HEK293 (cell line): ENCODE results near the gene PCDH9.

Experiments
- CTCF ChIA-PET: fragments of 350-600 bp; formaldehyde crosslinking; extraction: SDS; loops from one replicate; lab custom pipeline; 2021; ENCODE audit warnings: antibody characterized with exemption; lab: Yijun Ruan, JAX
- POLR2A ChIA-PET: fragments of 300-600 bp; formaldehyde crosslinking; extraction: SDS; loops from one replicate; lab custom pipeline; 2020; ENCODE audit warnings: antibody characterized with exemption, inconsistent platforms; lab: Yijun Ruan, JAX
- H3K27ac ChIP-seq: fragments of 200-500 bp; sonication (Bioruptor generic); 2 replicates; pipeline ENCODE4 v1.5.1; 2014; ENCODE audit warnings: low read depth, low read length, control low read depth, inconsistent platforms; ENCODE audit errors: extremely low read depth
- H3K36me3 ChIP-seq, 2 experiments: fragments of 200-500 bp in 1 of 2; sonication (Bioruptor generic) in 1 of 2; 1 replicate in 1 of 2; 2 replicates in 1 of 2; pipeline ENCODE4 v1.5.1; 2014 to 2017; ENCODE audit warnings: inconsistent platforms in 2 of 2, low read length in 2 of 2; ENCODE audit not compliant: control insufficient read depth in 2 of 2, insufficient read depth in 1 of 2
- H3K4me1 ChIP-seq: fragments of 200-500 bp; sonication (Bioruptor generic); 2 replicates; pipeline ENCODE4 v1.5.1; 2014; ENCODE audit warnings: mild to moderate bottlenecking, low read length, inconsistent platforms; ENCODE audit not compliant: control insufficient read depth, insufficient read depth
- H3K4me3 ChIP-seq: 2 replicates; pipeline ENCODE4 v1.5.1; 2011; ENCODE audit warnings: low read depth, mild to moderate bottlenecking, control low read depth, low read length, moderate library complexity
- H3K9me3 ChIP-seq: fragments of 200-500 bp; sonication (Bioruptor generic); 2 replicates; pipeline ENCODE4 v1.5.1; 2014; ENCODE audit warnings: low read depth, low read length, inconsistent platforms; ENCODE audit not compliant: control insufficient read depth, insufficient read depth
- BCL11A ChIP-seq: fragments of 450-650 bp; formaldehyde crosslinking; IDR thresholded peaks from 2 replicates; pipeline ENCODE4 v1.5.1; 2016; ENCODE audit warnings: low read depth, missing biosample characterization, missing genetic modification characterization
- FEZF1 ChIP-seq: fragments of 450-650 bp; formaldehyde crosslinking; IDR thresholded peaks from 2 replicates; pipeline ENCODE4 v1.5.1; 2016; ENCODE audit warnings: missing biosample characterization, missing genetic modification characterization
- PRDM6 ChIP-seq: fragments of 450-650 bp; formaldehyde crosslinking; IDR thresholded peaks from 2 replicates; pipeline ENCODE4 v1.5.1; 2017; ENCODE audit warnings: missing biosample characterization, missing genetic modification characterization
- SETDB1 ChIP-seq: IDR thresholded peaks from one replicate; pipeline ENCODE4 v1.6.1; 2017; ENCODE audit warnings: mild to moderate bottlenecking, low read length, moderate library complexity, mixed read lengths; ENCODE audit not compliant: insufficient read length
- TRIM28 ChIP-seq: IDR thresholded peaks from 2 replicates; pipeline ENCODE4 v1.6.1; 2011; ENCODE audit warnings: low read length, control low read depth, borderline replicate concordance
- YY2 ChIP-seq: fragments of 450-650 bp; formaldehyde crosslinking; IDR thresholded peaks from 2 replicates; pipeline ENCODE4 v1.5.1; 2016; ENCODE audit warnings: missing biosample characterization, missing genetic modification characterization
- ZBTB44 ChIP-seq: fragments of 450-650 bp; IDR thresholded peaks from 2 replicates; pipeline ENCODE4 v1.5.1; 2018; ENCODE audit warnings: missing biosample characterization, mild to moderate bottlenecking, missing genetic modification characterization
- ZBTB8A ChIP-seq: fragments of 450-650 bp; formaldehyde crosslinking; IDR thresholded peaks from 2 replicates; pipeline ENCODE4 v1.5.1; 2016; ENCODE audit warnings: missing biosample characterization, missing genetic modification characterization
- ZEB2 ChIP-seq: fragments of 450-650 bp; formaldehyde crosslinking; IDR thresholded peaks from 2 replicates; pipeline ENCODE4 v1.5.1; 2016; ENCODE audit warnings: missing biosample characterization, missing genetic modification characterization
- ZNF112 ChIP-seq: fragments of 450-650 bp; formaldehyde crosslinking; IDR thresholded peaks from 2 replicates; pipeline ENCODE4 v1.5.0; 2017; ENCODE audit warnings: missing biosample characterization, missing genetic modification characterization
- ZNF114 ChIP-seq: fragments of 450-650 bp; formaldehyde crosslinking; IDR thresholded peaks from 2 replicates; pipeline ENCODE4 v1.5.0; 2017; ENCODE audit warnings: missing biosample characterization, missing genetic modification characterization
- ZNF248 ChIP-seq: fragments of 450-650 bp; formaldehyde crosslinking; IDR thresholded peaks from 2 replicates; pipeline ENCODE4 v1.5.1; 2017; ENCODE audit warnings: missing biosample characterization, missing genetic modification characterization
- ZNF26 ChIP-seq: fragments of 450-650 bp; formaldehyde crosslinking; IDR thresholded peaks from 2 replicates; pipeline ENCODE4 v1.5.1; 2016; ENCODE audit warnings: missing biosample characterization, missing genetic modification characterization
- ZNF266 ChIP-seq: fragments of 450-650 bp; formaldehyde crosslinking; IDR thresholded peaks from 2 replicates; pipeline ENCODE4 v1.5.1; 2016; ENCODE audit warnings: missing biosample characterization, missing genetic modification characterization, low read depth
- ZNF449 ChIP-seq: fragments of 450-650 bp; formaldehyde crosslinking; IDR thresholded peaks from 2 replicates; pipeline ENCODE4 v1.5.1; 2017; ENCODE audit warnings: missing biosample characterization, mild to moderate bottlenecking, missing genetic modification characterization, moderate library complexity
- ZNF571 ChIP-seq: fragments of 450-650 bp; formaldehyde crosslinking; IDR thresholded peaks from 2 replicates; pipeline ENCODE4 v1.5.0; 2017; ENCODE audit warnings: missing biosample characterization, missing genetic modification characterization
- ZNF596 ChIP-seq: fragments of 450-650 bp; IDR thresholded peaks from 2 replicates; pipeline ENCODE4 v1.5.0; 2018; ENCODE audit warnings: missing biosample characterization, mild to moderate bottlenecking, missing genetic modification characterization, moderate library complexity

PCDH9 gene

GRCh38 chr13:67223024-67223423 lies 7.1 kb downstream of the PCDH9 start (continued):
- TF ChIP-seq ZBTB44 (tag by site-specific recombination): peak; percentile 78
- TF ChIP-seq ZNF26 (tag by site-specific recombination): no peak

- ChIA-PET POLR2A (no interaction called here), CTCF (interaction anchor here (0.6 kb wide), 1 partner anchor 539 kb away, joined by 4 read pairs; no protein-coding TSS in a partner anchor)
- Histone ChIP-seq H3K9me3 (no peaks in the 10 kb centered on the region), H3K4me1 (no peaks in the 10 kb centered on the region), H3K36me3 (peaks cover 0 to 14% of the 10 kb centered on the region in 2 experiments; a peak in 1 of 3 replicates), H3K27ac (no peak overlapping the region), H3K4me3 (no peak overlapping the region)
- peak; percentile 20 for TF ChIP-seq SETDB1
- peak; percentile 56; the same call in 1 of the 2 replicates for TF ChIP-seq FEZF1 (tag by site-specific recombination)
- TF ChIP-seq PRDM6 (tag by site-specific recombination): peak; percentile 60
- TF ChIP-seq ZNF596 (tag by site-specific recombination): no peak
- no peak for TF ChIP-seq ZNF114
- TF ChIP-seq ZNF266 (tag by site-specific recombination): no peak
- no peak for TF ChIP-seq ZNF248 (tag by site-specific recombination)
- TF ChIP-seq TRIM28: peak; percentile 83
- TF ChIP-seq BCL11A (tag by site-specific recombination): no peak
- TF ChIP-seq YY2: no peak
- peak; percentile 65 for TF ChIP-seq ZBTB8A (tag by site-specific recombination)
- peak; percentile 95 for TF ChIP-seq ZNF449
- no peak for TF ChIP-seq ZEB2
Observed at GRCh38 chr13:67221630-67222226, 8.4 kb downstream of the PCDH9 start.

GRCh38 chr13:67219113-67219512 lies 11.0 kb downstream of the PCDH9 start:
- Histone ChIP-seq H3K4me1 (no peaks in the 10 kb centered on the region), H3K27ac (no peak overlapping the region), H3K9me3 (no peaks in the 10 kb centered on the region), H3K36me3 (no peaks in the 10 kb centered on the region), H3K4me3 (no peak overlapping the region)
- no peak for TF ChIP-seq ZNF112 (tag by site-specific recombination)
- TF ChIP-seq ZNF571 (tag by site-specific recombination): no peak
- ChIA-PET POLR2A (no interaction called here), CTCF (no interaction called here)
